ENCODE data around the gene SNX9.

The SNX9 gene

DNA sequence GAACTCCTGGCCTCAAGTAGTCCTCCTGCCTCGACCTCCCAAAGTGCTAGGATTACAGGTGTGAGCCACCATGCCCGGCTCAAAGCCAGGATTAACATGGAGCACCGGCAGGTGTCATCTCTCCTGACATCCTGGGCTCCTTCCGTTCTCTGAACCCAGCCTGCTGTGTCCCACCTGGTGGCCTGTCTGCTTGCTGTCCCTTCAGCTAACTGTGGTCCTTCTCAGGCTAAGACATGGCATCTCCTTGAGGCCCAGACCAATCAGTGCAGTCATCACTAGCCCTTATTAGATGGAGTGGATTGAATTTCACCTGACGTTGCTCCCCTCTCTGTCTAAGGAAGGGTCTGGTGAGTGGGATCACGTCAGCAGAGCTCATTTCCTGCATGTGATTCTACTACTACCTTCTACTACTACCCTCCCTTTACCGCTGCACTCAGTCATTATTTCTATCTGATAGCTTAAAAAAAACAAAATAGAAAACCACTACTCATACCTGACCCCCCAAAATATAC lies 130.6 kb downstream of the SNX9 start:
- H3K27me3 Mint-ChIP-seq (ENCODE audit: low read depth) = peaks cover 21% of the 10 kb centered on the region
- no peak for DNase-seq (ENCODE audit: low spot score)
- H3K27ac Mint-ChIP-seq = no peak overlapping the region
- no peaks in the 10 kb centered on the region for H3K4me1 Mint-ChIP-seq (ENCODE audit: low read depth)
- peaks cover 13% of the 10 kb centered on the region for H3K9me3 Mint-ChIP-seq
- H3K36me3 Mint-ChIP-seq (ENCODE audit: low read depth) = peaks cover 2% of the 10 kb centered on the region
- no peak overlapping the region for H3K4me3 Mint-ChIP-seq

DNA sequence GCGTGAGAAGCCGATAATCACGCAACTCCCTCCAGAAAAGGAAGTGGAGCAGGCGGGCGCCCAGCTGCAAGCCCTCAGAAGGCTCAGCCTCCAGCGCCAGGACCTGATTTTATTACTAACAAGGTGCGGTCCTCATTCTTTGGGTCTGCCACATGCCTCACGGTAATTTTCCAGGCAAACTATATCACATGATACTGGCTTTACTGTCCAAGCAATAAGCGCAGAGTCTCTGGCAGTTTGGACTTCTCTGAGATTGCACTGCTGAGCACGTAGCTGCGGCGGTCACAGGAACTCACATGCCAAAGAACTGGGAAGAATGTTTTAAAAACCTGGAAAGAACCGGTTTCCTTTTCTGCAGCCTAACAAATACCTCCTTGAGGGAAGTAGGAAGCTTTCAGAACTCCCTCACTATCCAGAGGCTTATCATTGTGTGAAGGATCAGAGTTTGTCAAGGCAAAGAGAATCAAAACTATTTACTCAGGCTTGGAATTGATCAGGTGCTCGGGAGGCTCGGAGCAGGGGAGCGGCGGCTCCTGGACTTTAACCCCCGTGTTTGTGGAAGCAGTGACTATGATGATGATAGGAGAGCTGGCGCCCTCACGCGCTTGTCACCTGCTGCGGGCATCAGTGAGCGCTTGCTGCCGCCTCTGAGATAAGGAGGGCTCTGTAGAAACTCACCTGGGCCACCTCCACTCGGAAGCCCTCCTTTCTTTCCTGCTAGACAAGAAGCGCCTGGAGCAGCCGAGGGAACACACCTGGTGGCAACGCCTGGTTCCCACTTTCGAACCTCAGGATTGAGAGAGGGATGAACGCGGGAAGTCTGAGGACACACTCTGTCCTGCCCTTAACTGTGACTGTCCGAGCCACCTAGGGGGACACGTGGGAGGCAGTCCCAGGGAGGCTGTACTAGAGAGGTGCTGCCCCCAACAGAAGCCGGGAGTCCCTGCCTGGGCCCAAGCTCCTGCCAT lies 131.4 kb downstream of the SNX9 start:
- Mint-ChIP-seq H3K27ac (no peak overlapping the region), H3K36me3 (ENCODE audit: low read depth) (peaks cover 9% of the 10 kb centered on the region), H3K27me3 (ENCODE audit: low read depth) (peaks cover 20% of the 10 kb centered on the region), H3K4me3 (no peak overlapping the region), H3K4me1 (ENCODE audit: low read depth) (no peaks in the 10 kb centered on the region), H3K9me3 (peaks cover 18% of the 10 kb centered on the region)
- no peak for DNase-seq (ENCODE audit: low spot score)

DNA sequence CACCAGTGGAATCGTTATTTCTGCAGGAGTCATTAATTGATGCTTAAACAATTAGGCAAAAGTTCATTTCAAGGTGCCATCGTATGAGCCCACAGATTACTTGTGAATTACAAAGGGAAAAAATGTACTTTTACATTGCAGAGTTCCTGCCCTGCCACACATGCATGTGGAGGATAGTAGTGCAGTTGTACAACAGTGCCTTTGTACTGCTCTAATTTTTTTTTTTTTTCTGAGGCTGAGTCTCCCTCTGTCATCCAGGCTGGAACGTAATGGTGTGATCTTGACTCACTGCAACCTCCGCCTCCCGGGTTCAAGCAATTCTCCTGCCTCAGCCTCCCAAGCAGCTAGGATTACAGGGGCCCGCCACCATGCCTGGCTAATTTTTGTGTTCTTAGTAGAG lies 132.6 kb downstream of the SNX9 start:
- H3K4me1 Mint-ChIP-seq (ENCODE audit: low read depth) = no peaks in the 10 kb centered on the region
- H3K9me3 Mint-ChIP-seq = peaks cover 24% of the 10 kb centered on the region
- DNase-seq (ENCODE audit: low spot score) = no peak
- H3K4me3 Mint-ChIP-seq = no peak overlapping the region
- H3K27me3 Mint-ChIP-seq (ENCODE audit: low read depth) = peaks cover 15% of the 10 kb centered on the region
- H3K36me3 Mint-ChIP-seq (ENCODE audit: low read depth) = peaks cover 15% of the 10 kb centered on the region
- no peak overlapping the region for H3K27ac Mint-ChIP-seq

DNA sequence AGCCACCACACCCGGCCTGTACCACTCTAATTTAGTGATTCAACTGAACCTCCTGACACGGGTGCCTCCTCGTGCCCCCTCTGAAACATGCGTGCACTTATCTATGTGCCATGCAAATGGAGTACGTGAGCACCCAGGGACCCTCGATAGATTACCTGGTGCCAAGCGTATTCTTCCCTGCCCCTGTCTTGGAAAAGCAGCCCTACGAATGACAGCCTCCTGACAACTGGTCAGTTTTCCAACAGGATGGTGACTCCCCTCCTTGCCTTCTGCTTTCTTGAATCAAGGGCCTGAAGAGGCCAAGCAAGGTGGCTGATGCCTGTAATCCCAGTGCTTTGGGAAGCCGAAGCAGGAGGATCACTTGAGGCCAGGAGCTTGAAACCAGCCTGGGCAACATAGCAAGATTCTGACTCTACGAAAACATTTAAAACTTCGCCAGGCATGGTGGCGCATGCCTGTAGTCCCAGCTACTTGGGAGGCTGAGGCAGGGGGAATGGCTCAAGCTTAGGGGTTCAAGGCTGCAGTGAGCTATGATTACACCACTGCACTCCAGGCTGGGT lies 133.2 kb downstream of the SNX9 start:
- Mint-ChIP-seq H3K27me3 (ENCODE audit: low read depth) (peaks cover 9% of the 10 kb centered on the region), H3K36me3 (ENCODE audit: low read depth) (peaks cover 18% of the 10 kb centered on the region), H3K4me1 (ENCODE audit: low read depth) (peaks cover 1% of the 10 kb centered on the region), H3K9me3 (peaks cover 24% of the 10 kb centered on the region), H3K4me3 (no peak overlapping the region), H3K27ac (no peak overlapping the region)
- no peak for DNase-seq (ENCODE audit: low spot score)

DNA sequence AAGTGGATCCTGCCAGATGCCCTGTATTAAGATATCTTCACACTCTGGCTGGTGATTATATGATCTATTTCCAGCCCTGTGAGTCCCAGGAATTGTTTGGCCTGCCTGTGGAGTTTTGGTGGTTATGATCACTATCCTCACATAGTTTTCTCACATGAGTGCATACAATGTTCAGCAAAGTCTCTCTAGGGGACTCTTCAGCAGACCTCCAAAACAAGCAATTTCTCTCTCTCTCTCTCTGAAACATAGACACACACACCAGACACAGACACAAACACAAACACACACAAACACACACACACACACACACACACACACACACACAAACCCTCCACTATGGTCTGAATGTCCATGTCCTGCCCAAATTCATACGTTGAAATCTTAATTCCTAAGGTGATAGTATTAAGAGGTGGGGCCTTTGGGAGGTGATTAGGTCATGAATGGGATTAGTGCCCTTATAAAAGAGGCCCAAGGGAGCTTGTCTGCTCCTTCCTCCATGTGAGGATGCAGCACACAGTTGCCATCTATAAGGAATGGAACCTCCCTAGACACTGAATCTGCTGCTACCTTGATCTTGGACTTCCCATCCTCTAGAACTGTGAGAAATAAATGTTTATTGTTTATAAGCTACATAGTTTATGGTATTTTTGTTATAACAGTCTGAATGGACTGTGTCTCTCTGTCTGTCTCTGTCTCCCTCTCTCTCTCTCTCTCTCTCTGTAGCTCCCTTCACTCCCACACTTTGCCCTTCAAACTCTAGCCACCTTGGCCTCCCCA lies 136.6 kb downstream of the SNX9 start:
- peaks cover 7% of the 10 kb centered on the region for H3K27me3 Mint-ChIP-seq (ENCODE audit: low read depth)
- DNase-seq (ENCODE audit: low spot score) = no peak
- H3K4me1 Mint-ChIP-seq (ENCODE audit: low read depth) = peaks cover 24% of the 10 kb centered on the region
- no peak overlapping the region for H3K4me3 Mint-ChIP-seq
- peaks cover 28% of the 10 kb centered on the region for H3K9me3 Mint-ChIP-seq
- H3K27ac Mint-ChIP-seq = no peak overlapping the region
- peaks cover 23% of the 10 kb centered on the region for H3K36me3 Mint-ChIP-seq (ENCODE audit: low read depth)

DNA sequence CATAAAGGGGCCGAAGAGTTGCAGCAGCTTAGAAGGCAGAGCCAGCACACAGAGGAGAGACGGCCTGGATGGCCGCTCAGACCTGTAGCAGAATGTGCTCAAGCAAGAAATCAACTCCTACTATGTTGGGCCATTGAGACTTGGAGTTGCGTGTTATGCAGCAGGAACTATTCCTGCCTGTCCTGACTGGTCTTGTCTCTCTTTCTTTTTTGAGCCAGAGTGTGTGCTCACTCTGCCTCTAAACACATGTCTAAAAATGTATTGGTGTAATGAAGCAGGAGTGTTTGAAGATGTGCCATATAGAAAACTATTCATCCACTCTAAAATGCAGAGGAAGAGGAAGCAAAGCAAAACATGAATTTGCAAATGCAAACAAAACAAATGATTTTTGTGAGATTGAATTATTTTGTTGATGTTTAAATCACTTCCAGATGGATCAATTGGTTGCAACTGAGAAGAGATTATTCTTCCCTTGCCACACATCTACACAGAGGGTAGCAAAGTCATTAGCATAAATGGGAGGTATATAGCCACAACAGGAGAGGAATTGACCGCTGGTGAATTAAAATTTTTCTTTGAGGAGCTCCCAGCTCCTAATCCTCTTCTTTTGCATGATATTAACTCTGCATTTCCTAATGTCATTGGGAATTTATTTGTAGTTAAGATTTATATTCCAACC lies 138.2 kb downstream of the SNX9 start:
- H3K4me1 Mint-ChIP-seq (ENCODE audit: low read depth) = peaks cover 24% of the 10 kb centered on the region
- peaks cover 4% of the 10 kb centered on the region for H3K27me3 Mint-ChIP-seq (ENCODE audit: low read depth)
- H3K4me3 Mint-ChIP-seq = no peak overlapping the region

DNA sequence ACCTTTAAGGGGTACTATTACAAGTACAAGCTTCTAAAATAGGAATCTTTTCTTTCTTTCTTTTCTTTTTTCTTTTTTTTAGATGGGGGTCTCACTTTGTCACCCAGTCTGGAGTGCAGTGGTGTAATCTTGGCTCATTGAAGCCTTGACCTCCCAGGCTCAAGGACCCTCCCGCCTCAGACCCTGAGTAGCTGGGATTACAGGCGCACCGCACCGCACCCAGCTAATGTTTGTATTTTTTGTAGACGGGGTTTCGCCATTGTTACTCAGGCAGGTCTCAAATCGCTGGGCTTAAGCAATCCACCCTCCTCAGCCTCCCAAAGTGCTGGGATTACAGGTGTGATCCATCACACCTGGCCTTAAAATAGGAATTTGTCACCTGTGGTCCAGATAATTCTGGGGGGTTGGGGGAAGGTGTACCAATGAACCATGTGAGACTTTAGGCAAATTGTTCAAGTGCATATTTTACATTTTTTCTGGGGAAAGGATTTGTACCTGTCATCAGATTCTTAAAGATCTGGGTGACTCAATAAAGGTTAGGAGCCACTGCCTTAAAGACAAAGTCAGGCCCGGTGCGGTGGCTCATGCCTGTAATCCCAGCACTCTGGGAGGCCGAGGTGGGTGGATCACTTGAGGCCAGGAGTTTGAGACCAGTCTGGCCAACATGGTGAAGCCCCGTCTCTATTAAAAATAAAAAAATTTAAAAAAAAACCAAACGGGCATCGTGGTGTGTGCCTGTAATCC lies 139.0 kb downstream of the SNX9 start:
- Mint-ChIP-seq H3K27me3 (ENCODE audit: low read depth) (peaks cover 4% of the 10 kb centered on the region), H3K36me3 (ENCODE audit: low read depth) (peaks cover 23% of the 10 kb centered on the region), H3K4me1 (ENCODE audit: low read depth) (peaks cover 26% of the 10 kb centered on the region), H3K9me3 (peaks cover 28% of the 10 kb centered on the region), H3K4me3 (peak overlapping the region; percentile 86), H3K27ac (peak overlapping the region; percentile 94)
- DNase-seq (ENCODE audit: low spot score) = no peak

More for the DNA sequence above, 138.2 kb downstream of the SNX9 start:
- Mint-ChIP-seq H3K27ac (no peak overlapping the region), H3K36me3 (ENCODE audit: low read depth) (peaks cover 23% of the 10 kb centered on the region), H3K9me3 (peaks cover 28% of the 10 kb centered on the region)
- no peak for DNase-seq (ENCODE audit: low spot score)

DNA sequence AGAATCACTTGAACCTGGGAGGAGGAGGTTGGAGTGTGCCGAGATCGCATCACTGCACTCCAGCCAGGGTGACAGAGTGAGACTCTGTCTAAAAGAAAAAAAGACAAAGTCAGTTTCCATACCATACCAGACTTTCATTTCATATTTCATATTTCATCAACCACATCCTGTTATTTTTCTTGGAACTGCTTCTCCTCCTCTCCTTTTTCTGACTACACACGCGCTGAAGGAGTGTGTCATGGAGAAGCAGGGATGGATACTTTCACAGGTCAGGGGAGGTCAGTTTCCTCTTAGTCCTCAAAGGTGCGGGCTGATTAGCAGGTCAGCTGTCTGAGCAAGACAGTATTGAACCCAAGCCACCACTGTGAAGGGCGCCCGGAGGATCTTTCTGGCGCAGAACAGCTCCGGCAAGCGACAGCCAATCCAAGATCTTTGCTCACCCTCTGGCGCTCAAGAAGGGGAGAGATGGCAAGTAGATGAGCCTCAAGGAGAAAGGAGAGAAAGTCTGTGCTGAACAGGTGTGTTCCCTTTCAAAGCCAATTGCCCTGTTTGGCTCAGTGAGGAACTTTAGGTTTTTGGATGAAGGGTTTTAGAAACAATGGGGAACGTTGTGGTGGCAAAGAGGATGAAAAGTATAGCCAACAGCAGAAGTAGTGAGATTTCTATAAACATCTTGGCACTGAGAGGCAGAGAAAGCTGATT lies 139.7 kb downstream of the SNX9 start:
- H3K27me3 Mint-ChIP-seq (ENCODE audit: low read depth) = peaks cover 4% of the 10 kb centered on the region
- peak overlapping the region; percentile 94 for H3K27ac Mint-ChIP-seq
- H3K4me1 Mint-ChIP-seq (ENCODE audit: low read depth) = peaks cover 26% of the 10 kb centered on the region
- H3K4me3 Mint-ChIP-seq = peak overlapping the region; percentile 86
- H3K36me3 Mint-ChIP-seq (ENCODE audit: low read depth) = peaks cover 23% of the 10 kb centered on the region
- DNase-seq (ENCODE audit: low spot score) = peak; percentile 31
- peaks cover 27% of the 10 kb centered on the region for H3K9me3 Mint-ChIP-seq

DNA sequence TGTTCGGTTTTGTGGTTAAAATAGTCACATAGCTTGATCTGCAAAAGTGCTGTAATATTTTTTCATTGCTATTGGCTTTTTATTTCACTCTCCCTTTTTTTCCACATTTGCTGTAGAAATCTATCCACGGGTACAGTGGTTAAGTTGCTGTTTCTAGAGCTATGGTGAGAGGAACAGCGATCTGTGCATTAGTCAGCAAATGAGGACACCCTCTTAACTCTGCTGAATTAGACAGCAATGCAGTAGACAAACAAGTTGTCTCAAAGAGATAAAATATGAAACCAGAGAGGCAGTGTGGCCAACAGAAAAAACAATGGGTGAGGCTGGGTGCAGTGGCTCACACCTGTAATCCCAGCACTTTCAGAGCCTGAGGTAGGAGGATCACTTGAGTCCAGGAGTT lies 141.1 kb downstream of the SNX9 start:
- DNase-seq (ENCODE audit: low spot score) = no peak
- peaks cover 16% of the 10 kb centered on the region for H3K9me3 Mint-ChIP-seq
- H3K27me3 Mint-ChIP-seq (ENCODE audit: low read depth) = peaks cover 4% of the 10 kb centered on the region
- H3K4me3 Mint-ChIP-seq = peak overlapping the region; percentile 55
- peaks cover 18% of the 10 kb centered on the region for H3K36me3 Mint-ChIP-seq (ENCODE audit: low read depth)
- peak overlapping the region; percentile 29 for H3K27ac Mint-ChIP-seq
- peaks cover 29% of the 10 kb centered on the region for H3K4me1 Mint-ChIP-seq (ENCODE audit: low read depth)

DNA sequence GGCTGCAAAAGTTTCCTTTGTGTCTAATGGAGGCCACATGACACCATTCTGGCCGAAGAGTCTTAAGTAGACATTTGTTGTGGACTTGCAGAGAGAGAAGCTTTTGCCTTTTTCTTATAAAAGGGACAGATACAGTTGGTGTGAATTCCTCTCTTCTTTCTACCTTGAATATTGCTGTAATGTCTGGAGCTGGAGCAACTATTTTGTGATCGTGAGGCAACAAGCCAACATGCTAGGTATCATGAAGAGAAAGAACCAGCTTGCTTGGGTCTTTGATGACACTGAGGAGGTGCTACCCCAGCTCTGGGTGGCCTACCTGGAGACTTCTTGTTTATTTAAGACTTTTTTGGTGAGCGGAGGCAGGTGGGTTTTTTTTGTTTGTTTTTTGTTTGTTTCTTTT lies 142.3 kb downstream of the SNX9 start:
- Mint-ChIP-seq H3K9me3 (peaks cover 4% of the 10 kb centered on the region), H3K27me3 (ENCODE audit: low read depth) (peaks cover under 1% of the 10 kb centered on the region), H3K4me3 (no peak overlapping the region), H3K4me1 (ENCODE audit: low read depth) (peaks cover 31% of the 10 kb centered on the region), H3K36me3 (ENCODE audit: low read depth) (peaks cover 8% of the 10 kb centered on the region), H3K27ac (no peak overlapping the region)
- DNase-seq (ENCODE audit: low spot score) = no peak

DNA sequence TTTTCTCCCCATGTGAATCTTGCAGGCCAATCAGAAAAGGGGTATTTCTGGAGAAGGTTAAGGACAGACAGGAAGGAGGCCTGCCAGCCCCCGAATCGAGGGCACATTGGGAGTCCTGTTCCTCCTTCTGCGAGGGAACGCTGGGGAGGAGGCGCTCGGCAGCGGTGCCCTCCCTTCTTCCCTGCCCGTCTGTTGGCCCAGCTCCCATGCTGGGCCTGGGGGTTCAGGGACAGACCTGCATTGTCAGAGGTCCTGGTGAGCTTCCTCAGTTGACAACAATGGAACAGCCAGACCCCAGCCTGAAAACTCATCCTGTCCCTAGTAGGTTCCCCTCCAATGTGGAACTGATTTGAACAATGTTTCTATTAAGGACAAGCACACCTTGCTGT lies 143.5 kb downstream of the SNX9 start:
- Mint-ChIP-seq H3K36me3 (ENCODE audit: low read depth) (peaks cover 5% of the 10 kb centered on the region), H3K4me3 (no peak overlapping the region), H3K27me3 (ENCODE audit: low read depth) (peaks cover 11% of the 10 kb centered on the region), H3K4me1 (ENCODE audit: low read depth) (peaks cover 30% of the 10 kb centered on the region), H3K27ac (no peak overlapping the region), H3K9me3 (peaks cover 4% of the 10 kb centered on the region)
- DNase-seq (ENCODE audit: low spot score) = no peak

DNA sequence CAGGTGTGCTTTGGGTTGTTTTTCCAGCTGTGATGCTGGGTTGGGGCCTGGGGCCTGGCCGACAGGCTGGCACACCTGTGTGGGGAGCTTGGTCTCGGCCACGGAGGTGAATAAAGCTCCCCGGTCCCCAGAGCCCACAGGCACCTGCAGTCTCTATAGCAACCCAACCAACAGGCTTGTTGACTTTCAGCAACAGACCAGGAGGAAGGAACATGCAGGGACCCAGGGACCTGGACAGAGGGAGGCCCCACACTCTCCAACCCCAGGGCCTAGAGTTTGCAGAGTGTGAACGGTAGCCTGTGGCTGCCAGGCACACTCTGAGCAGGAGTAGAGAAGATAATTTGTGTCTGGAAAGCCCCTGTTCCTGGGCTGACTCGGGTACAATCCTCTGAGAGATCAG lies 144.0 kb downstream of the SNX9 start:
- Mint-ChIP-seq H3K36me3 (ENCODE audit: low read depth) (peaks cover 5% of the 10 kb centered on the region), H3K27me3 (ENCODE audit: low read depth) (peaks cover 13% of the 10 kb centered on the region), H3K4me1 (ENCODE audit: low read depth) (peaks cover 26% of the 10 kb centered on the region), H3K4me3 (no peak overlapping the region), H3K9me3 (peaks cover 4% of the 10 kb centered on the region), H3K27ac (no peak overlapping the region)
- DNase-seq (ENCODE audit: low spot score) = no peak
